OCI-LY1 (cell line): ENCODE data around the gene HIRA.

Experiments used
- CTCF ChIP-seq: fragments of 200-600 bp; sonication (generic), shearing (Covaris generic); IDR thresholded peaks from 2 replicates; pipeline ENCODE4 v1.5.1; 2017; ENCODE audit warnings: mild to moderate bottlenecking, antibody characterized with exemption, low read length, moderate library complexity, mixed read lengths
- EZH2 ChIP-seq: fragments of 200-600 bp; sonication (generic), shearing (Covaris generic); IDR thresholded peaks from 2 replicates; pipeline ENCODE4 v1.8.0; 2017; ENCODE audit warnings: borderline replicate concordance, mixed run types, mild to moderate bottlenecking, antibody characterized with exemption, low read length, moderate library complexity, mixed read lengths

GRCh38 chr22:19411690-19412045, 19.9 kb downstream of the HIRA start:
- TF ChIP-seq CTCF (no peak), EZH2 (no peak)
